Stimulated activated naive CD8-positive, alpha-beta T cell treated with anti-CD3 and anti-CD28 coated beads, Interleukin-15, amount 100 ng/mL, for 72 hours (primary cell): ENCODE results near the gene EIF3A.
A peak's percentile ranks its signal among the peaks of the same experiment; 100 is the strongest.
"Not testable (repeated sequence)": the region's sequence is repeated elsewhere in the genome, so short reads cannot be mapped to it uniquely, and the experiment has no call there.

Experiments used
- ATAC-seq: fragments of 150-1000 bp; cut with Tn5 transposase; 2 replicates; pipeline ENCODE4 v1.10.0; 2021; ENCODE audit warnings: mild to moderate bottlenecking, moderate library complexity
- DNase-seq, 2 donors: peaks; one replicate each; pipeline ENCODE4 v3.0.0; 2021 to 2022
- H3K27ac Mint-ChIP-seq, 2 donors: one replicate each; pipeline ENCODE4 v1.8.0; 2022; ENCODE audit warnings: mild to moderate bottlenecking in 2 of 2, mixed read lengths in 2 of 2, moderate library complexity in 2 of 2
- H3K27me3 Mint-ChIP-seq: one replicate; pipeline ENCODE4 v1.8.0; 2022; ENCODE audit warnings: mixed read lengths
- H3K4me1 Mint-ChIP-seq: one replicate; pipeline ENCODE4 v1.8.0; 2022; ENCODE audit warnings: mild to moderate bottlenecking, mixed read lengths
- H3K4me3 Mint-ChIP-seq, 2 donors: one replicate each; pipeline ENCODE4 v1.8.0; 2022; ENCODE audit warnings: mild to moderate bottlenecking in 2 of 2, mixed read lengths in 2 of 2, moderate library complexity in 1 of 2
- H3K9me3 Mint-ChIP-seq, 2 donors: one replicate each; pipeline ENCODE4 v1.8.0; 2022; ENCODE audit warnings: mixed read lengths in 2 of 2

Gene EIF3A

GRCh38 chr10:119039161-119039560, 41.5 kb downstream of the EIF3A start:
- peak overlapping the region in 1 of 2 donors; percentile 61 for H3K27ac Mint-ChIP-seq
- no peaks in the 10 kb centered on the region for H3K9me3 Mint-ChIP-seq
- DNase-seq (no peak), ATAC-seq (no peak)
- H3K4me3 Mint-ChIP-seq: no peak overlapping the region
- peaks cover 14% of the 10 kb centered on the region for H3K4me1 Mint-ChIP-seq
- no peaks in the 10 kb centered on the region for H3K27me3 Mint-ChIP-seq

DNA sequence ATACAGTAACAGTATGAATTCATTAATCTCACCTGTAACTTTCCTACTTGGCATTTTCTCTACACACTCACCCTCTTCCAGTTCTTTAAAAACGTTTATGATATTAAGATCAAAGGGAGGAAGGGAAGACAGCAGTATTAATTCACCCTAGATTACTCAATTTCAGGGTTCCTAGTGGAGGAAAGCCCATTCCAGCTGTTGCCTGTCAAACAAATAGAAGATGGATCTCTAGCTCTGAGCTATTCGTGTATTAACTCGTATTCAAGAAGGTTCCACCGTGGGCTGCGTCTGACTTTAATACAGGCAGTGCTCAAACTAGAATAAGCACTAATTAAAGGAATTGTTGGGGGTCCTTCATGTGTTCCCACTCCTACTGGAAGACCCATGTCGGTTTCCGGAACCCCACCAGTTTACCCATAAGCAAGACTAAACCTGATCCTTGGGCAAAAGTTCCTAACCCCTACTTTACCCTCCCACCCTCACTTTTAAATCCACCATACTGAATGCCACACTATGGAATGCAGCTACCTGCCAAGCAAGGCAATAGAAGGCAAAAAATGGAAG, 49.0 kb downstream of the EIF3A start:
- Mint-ChIP-seq H3K9me3 (no peaks in the 10 kb centered on the region), H3K27me3 (peaks cover 15% of the 10 kb centered on the region), H3K27ac (no peak overlapping the region), H3K4me1 (peaks cover 18% of the 10 kb centered on the region), H3K4me3 (no peak overlapping the region)
- no peak for DNase-seq
- ATAC-seq: no peak

- H3K27ac Mint-ChIP-seq: no peak overlapping the region
- H3K27me3 Mint-ChIP-seq: peaks cover 15% of the 10 kb centered on the region
- H3K9me3 Mint-ChIP-seq: no peaks in the 10 kb centered on the region
- ATAC-seq: peak; percentile 79
- peak overlapping the region; percentile 68 to 70 for H3K4me3 Mint-ChIP-seq
- H3K4me1 Mint-ChIP-seq: peaks cover 18% of the 10 kb centered on the region
- DNase-seq: peak; percentile 57 to 72
Observed at GRCh38 chr10:119030421-119031250, 50.0 kb downstream of the EIF3A start.

- DNase-seq: peak; percentile 38 to 48
- peaks cover 18% of the 10 kb centered on the region for H3K4me1 Mint-ChIP-seq
- H3K9me3 Mint-ChIP-seq: no peaks in the 10 kb centered on the region
- ATAC-seq: peak; percentile 40
- H3K4me3 Mint-ChIP-seq: peak within 1 kb of the TSS; percentile 59 to 68
- H3K27me3 Mint-ChIP-seq: peaks cover 15% of the 10 kb centered on the region
- no peak within 1 kb of the TSS for H3K27ac Mint-ChIP-seq
Observed at GRCh38 chr10:119029613-119030420, 50.8 kb downstream of the EIF3A start, which contains the start of gene NANOS1. NANOS1 (plus strand) TSS chr10:119029714; CDS start chr10:119029802, 88 bp downstream.

- ATAC-seq (peak; percentile 74), DNase-seq (peak; percentile 72 to 84)
- Mint-ChIP-seq H3K27ac (no peak overlapping the region), H3K4me1 (peaks cover 18% of the 10 kb centered on the region), H3K9me3 (no peaks in the 10 kb centered on the region), H3K27me3 (peaks cover 15% of the 10 kb centered on the region), H3K4me3 (peak overlapping the region; percentile 55 to 59)
Observed at GRCh38 chr10:119028900-119029612, 51.6 kb downstream of the EIF3A start.

DNA sequence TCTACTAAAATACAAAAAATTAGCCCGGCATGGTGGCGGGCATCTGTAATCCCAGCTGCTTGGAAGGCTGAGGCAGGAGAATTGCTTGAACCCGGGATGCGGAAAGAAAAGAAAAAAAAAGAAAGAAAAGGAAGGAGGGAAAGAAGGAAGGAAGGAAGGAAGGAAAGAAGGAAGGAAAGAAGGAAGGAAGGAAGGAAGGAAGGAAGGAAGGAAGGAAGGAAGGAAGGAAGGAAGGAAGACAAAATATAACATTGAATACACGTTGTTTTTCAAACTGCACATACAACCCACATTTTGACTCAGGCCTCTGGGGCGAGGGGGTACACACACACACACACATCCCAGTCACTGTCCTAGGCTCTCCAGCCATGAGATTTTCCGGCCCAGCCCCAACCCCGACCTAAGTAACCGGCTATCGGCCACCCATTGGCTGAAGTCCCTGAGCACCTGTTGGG, 52.1 kb downstream of the EIF3A start:
- Mint-ChIP-seq H3K4me3 (peak overlapping the region; percentile 51 to 55), H3K4me1 (peaks cover 18% of the 10 kb centered on the region), H3K27me3 (peaks cover 15% of the 10 kb centered on the region)
- ATAC-seq, DNase-seq, H3K27ac Mint-ChIP-seq, H3K9me3 Mint-ChIP-seq: not testable (repeated sequence)

DNA sequence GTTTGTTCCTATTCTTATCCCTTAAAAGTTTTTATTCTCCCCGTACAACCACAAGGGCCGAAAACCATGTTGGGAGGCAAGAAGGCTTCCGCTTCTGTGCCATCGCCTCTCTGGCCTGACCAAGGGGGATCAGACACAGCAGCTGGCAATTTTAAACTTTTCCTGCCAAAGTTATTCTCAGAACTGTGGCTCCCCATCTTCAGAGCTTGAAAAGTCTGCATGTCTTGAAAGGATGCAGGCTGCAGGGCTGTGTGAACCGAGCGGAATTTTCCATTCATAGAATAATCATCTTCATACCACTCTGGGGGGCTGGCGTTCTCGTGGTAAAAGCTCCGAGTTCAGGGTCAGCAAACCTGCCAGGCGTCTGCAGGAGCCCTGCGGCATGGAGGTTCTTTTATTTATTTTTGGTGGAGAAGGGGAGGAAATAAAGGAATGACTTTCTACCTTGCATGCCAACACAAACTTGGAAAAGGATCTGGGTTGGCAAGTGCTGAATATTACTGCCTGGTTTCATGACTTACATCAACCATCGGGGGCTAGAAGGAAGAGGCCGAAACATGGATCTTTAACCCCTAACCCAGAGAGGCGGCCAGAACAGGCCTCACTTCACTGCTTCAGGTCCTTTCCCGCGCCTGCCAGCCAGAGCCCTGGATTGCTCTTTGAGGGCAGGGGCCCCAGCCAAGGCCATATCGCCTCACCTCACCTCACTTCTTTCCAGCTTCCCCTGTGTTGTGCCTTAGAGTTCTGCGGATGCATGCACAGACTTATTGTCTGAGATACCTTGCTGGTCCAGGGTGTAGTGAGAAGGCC, 54.1 kb downstream of the EIF3A start:
- H3K4me1 Mint-ChIP-seq: peaks cover 16% of the 10 kb centered on the region
- H3K27me3 Mint-ChIP-seq: peaks cover 15% of the 10 kb centered on the region
- DNase-seq (no peak), ATAC-seq (no peak)
- no peak overlapping the region for H3K4me3 Mint-ChIP-seq
- no peaks in the 10 kb centered on the region for H3K9me3 Mint-ChIP-seq
- H3K27ac Mint-ChIP-seq: peak overlapping the region in 1 of 2 donors; percentile 45

DNA sequence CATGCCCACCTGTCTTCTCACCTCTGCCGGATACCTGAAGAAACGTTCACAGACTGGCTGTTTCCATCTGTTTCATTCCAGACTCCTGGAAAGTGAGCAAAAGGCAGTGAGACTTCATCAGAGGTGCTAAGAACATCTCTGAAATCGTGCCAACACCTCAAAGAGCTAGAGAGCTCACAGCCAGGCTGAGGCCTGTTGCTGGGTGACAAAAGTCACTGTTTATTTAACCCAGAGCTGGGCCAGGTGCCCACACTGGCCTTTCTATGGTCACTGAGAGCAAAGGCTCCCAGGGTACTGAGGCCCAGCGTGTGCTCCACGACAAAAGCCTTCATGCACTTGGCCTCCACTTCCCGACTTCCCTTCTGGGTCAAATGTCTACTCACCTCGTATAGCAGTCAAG, 54.8 kb downstream of the EIF3A start:
- no peak overlapping the region for H3K27ac Mint-ChIP-seq
- no peak overlapping the region for H3K4me3 Mint-ChIP-seq
- H3K27me3 Mint-ChIP-seq: peaks cover 15% of the 10 kb centered on the region
- no peak for ATAC-seq
- no peak for DNase-seq
- H3K9me3 Mint-ChIP-seq: no peaks in the 10 kb centered on the region
- peaks cover 10% of the 10 kb centered on the region for H3K4me1 Mint-ChIP-seq

DNA sequence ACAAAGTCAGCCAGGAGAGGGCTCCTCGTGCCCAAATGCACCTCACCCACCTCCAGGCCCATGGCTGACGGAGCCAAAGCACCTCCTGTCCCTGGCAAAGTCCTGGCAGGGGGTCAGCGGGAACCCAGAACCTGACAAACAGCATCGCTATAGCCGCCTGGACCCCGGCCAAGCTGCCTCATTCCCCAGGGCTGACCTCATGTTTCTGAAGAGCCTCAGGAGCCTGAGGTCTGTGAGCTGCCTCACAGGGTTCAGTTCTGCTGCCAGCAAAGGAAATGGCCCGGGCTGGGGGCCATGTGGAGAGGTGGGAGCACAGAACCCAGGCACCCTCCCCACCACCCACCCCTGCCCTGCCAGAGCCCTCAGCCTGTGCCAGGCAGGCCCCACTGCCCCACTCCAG, 55.3 kb downstream of the EIF3A start:
- Mint-ChIP-seq H3K27ac (no peak overlapping the region), H3K4me1 (peaks cover 12% of the 10 kb centered on the region), H3K27me3 (peaks cover 15% of the 10 kb centered on the region), H3K9me3 (no peaks in the 10 kb centered on the region), H3K4me3 (no peak overlapping the region)
- no peak for ATAC-seq
- no peak for DNase-seq

DNA sequence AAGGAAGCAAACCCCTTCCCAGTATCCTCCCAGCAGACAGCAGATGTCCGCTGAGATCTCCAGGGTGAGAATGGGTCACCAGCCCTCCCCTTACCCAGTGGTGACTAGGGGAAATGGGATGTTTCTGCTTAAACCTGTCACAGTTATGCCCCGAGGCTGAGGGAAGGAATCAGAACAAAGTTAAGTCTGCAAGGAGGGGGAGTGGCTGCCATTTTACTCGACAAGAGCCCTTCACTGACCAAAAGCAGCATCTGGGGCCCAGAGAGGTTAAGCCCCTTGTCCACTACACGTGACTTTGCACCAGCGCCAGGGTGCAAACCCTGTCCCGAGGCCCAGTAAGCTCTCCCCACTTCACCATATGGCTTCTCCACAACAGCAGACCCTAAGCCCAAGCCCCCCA, 55.7 kb downstream of the EIF3A start:
- Mint-ChIP-seq H3K4me3 (no peak overlapping the region), H3K4me1 (peaks cover 14% of the 10 kb centered on the region), H3K9me3 (no peaks in the 10 kb centered on the region), H3K27ac (no peak overlapping the region), H3K27me3 (peaks cover 15% of the 10 kb centered on the region)
- ATAC-seq: no peak
- no peak for DNase-seq

- peaks cover 10% of the 10 kb centered on the region for H3K27me3 Mint-ChIP-seq
- DNase-seq: no peak
- H3K9me3 Mint-ChIP-seq: peaks cover 0 to 5% of the 10 kb centered on the region in 2 donors
- H3K4me3 Mint-ChIP-seq: no peak overlapping the region
- ATAC-seq: no peak
- H3K27ac Mint-ChIP-seq: no peak overlapping the region
- peaks cover 9% of the 10 kb centered on the region for H3K4me1 Mint-ChIP-seq
Observed at GRCh38 chr10:119023553-119023868, 57.1 kb downstream of the EIF3A start.

DNA sequence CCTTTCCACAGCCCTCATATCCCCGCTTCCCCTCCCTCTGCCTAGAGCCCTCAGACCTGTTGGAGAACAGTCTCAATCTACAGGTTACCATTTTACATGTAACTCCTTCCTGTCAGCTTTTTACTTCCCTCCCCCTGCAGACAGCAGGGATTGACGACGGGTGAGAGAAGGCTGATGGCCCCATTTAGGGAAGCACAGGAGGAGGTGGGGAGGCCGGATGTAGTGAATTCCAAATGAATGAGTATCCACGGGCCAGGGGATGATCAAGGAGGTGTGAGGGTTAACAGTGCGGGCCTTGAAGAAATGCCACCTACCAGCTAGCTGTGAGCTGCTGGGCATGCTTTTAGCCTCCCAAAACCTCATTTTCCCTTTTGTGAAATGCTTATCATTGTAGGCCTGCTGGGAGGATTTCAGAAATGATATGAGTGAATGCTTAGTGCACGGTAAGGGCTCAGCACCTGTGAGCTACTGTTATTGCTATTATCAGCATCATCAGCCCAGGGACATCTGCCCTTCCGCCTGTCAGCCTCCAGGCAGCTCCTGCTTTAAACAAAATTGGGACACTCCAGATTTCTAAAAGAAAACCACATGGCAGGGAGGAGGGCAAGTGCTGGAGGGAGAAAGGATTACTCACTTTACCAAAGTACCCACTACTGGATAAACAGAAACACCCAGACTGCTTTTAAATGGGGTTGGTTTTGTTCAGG, 57.6 kb downstream of the EIF3A start:
- Mint-ChIP-seq H3K4me3 (no peak overlapping the region), H3K27ac (no peak overlapping the region)
- no peak for ATAC-seq

DNA sequence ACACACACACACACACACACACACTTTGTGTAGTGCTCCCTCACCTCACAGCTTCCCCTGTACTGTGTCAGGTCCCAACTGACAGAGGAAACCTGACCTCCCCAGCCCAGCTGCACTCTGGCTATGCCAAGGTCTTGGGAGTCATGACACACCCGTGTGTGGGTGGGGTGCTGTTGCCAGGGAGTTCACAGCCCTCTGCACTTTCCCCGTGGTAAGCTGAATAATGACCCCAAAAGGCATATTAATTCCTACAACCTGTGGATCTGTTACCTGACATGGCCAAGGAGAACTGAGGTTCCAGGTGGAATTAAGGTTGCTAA, 60.0 kb downstream of the EIF3A start:
- H3K27ac Mint-ChIP-seq: no peak overlapping the region
- no peak overlapping the region for H3K4me3 Mint-ChIP-seq
- ATAC-seq (peak; percentile 58), DNase-seq (no peak)
- no peaks in the 10 kb centered on the region for H3K27me3 Mint-ChIP-seq
- peaks cover 8% of the 10 kb centered on the region for H3K4me1 Mint-ChIP-seq
- peaks cover 0 to 5% of the 10 kb centered on the region in 2 donors for H3K9me3 Mint-ChIP-seq

More for the DNA sequence above, 57.6 kb downstream of the EIF3A start:
- H3K27me3 Mint-ChIP-seq: peaks cover 5% of the 10 kb centered on the region
- peaks cover 8% of the 10 kb centered on the region for H3K4me1 Mint-ChIP-seq
- H3K9me3 Mint-ChIP-seq: peaks cover 0 to 5% of the 10 kb centered on the region in 2 donors
- DNase-seq: no peak

DNA sequence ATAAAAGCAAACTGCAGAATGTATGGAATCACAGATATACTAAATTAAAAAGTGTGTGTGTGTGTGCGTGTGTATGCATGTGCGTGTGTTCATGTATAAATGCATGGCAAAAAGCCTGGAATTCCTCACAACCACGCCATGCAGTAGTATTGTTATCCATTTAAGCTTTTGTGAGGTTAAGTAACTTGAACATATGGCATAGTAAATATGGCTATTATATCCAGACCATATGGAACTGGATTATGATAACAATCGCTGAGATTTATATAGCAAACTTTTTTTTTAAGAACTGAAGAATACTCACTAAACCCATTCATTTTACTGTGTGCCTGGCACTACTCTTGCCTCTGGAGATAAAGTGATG, 73.4 kb downstream of the EIF3A start:
- ATAC-seq: no peak
- Mint-ChIP-seq H3K9me3 (no peaks in the 10 kb centered on the region), H3K4me1 (no peaks in the 10 kb centered on the region), H3K4me3 (no peak overlapping the region), H3K27me3 (peaks cover 44% of the 10 kb centered on the region), H3K27ac (no peak overlapping the region)
- DNase-seq: no peak
